Stimulated activated CD4-positive, alpha-beta T cell treated with anti-CD3 and anti-CD28 coated beads, Interleukin-15, amount 100 ng/mL, for 1 hour (primary cell): ENCODE measurements around the gene KRTAP4-8.
"Not testable (repeated sequence)": the region's sequence is repeated elsewhere in the genome, so short reads cannot be mapped to it uniquely, and the experiment has no call there.

Experiments
- DNase-seq, 2 donors: peaks; one replicate each; pipeline ENCODE4 v3.0.0-alpha.2; 2020; ENCODE audit warnings: low read depth in 1 of 2, low spot score in 1 of 2

KRTAP4-8 gene

GRCh38 chr17:41098042-41098441 lies at the start of gene KRTAP4-8:
Gene KRTAP4-8, minus strand, starts transcription at chr17:41098142. Its CDS starts 58 bp downstream, at chr17:41098084.
- DNase-seq, result no peak

- DNase-seq, result no peak
Measured at GRCh38 chr17:41145261-41145660, 47.3 kb upstream of the KRTAP4-8 start.

GRCh38 chr17:41144846-41145245 lies 46.9 kb upstream of the KRTAP4-8 start:
- DNase-seq, result no peak

GRCh38 chr17:41141361-41141760 lies 43.4 kb upstream of the KRTAP4-8 start:
- DNase-seq, result no peak

- DNase-seq, result no peak
Measured at GRCh38 chr17:41140360-41141131, 42.6 kb upstream of the KRTAP4-8 start, which contains the start of gene KRTAP4-6. Gene KRTAP4-6, minus strand, starts transcription at chr17:41140544. Its CDS starts 57 bp downstream, at chr17:41140487.

- not testable (repeated sequence) for DNase-seq
Measured at GRCh38 chr17:41139865-41140264, 41.9 kb upstream of the KRTAP4-8 start.

- DNase-seq, result no peak
Measured at GRCh38 chr17:41133880-41134735, 36.2 kb upstream of the KRTAP4-8 start.

GRCh38 chr17:41131979-41132378 lies 34.0 kb upstream of the KRTAP4-8 start:
- DNase-seq, result no peak

- no peak for DNase-seq
Measured at GRCh38 chr17:41127371-41127770, 29.4 kb upstream of the KRTAP4-8 start.

- DNase-seq, result no peak
Measured at GRCh38 chr17:41126412-41126811, 28.5 kb upstream of the KRTAP4-8 start.

- DNase-seq, result no peak
Measured at GRCh38 chr17:41125064-41125463, 27.1 kb upstream of the KRTAP4-8 start.

- not testable (repeated sequence) for DNase-seq
Measured at GRCh38 chr17:41123991-41124371, 26.0 kb upstream of the KRTAP4-8 start, which contains the start of gene KRTAP4-12. Gene KRTAP4-12, minus strand, starts transcription at chr17:41124182. Its CDS starts 60 bp downstream, at chr17:41124122.

GRCh38 chr17:41123292-41123990 lies 25.5 kb upstream of the KRTAP4-8 start:
- not testable (repeated sequence) for DNase-seq

GRCh38 chr17:41121742-41122141 lies 23.8 kb upstream of the KRTAP4-8 start:
- no peak for DNase-seq

- not testable (repeated sequence) for DNase-seq
Measured at GRCh38 chr17:41119696-41120690, 22.1 kb upstream of the KRTAP4-8 start.

- DNase-seq, result no peak
Measured at GRCh38 chr17:41118721-41119120, 20.8 kb upstream of the KRTAP4-8 start.

- not testable (repeated sequence) for DNase-seq
Measured at GRCh38 chr17:41117846-41118386, 20.0 kb upstream of the KRTAP4-8 start, which contains the start of gene KRTAP4-11. Gene KRTAP4-11, minus strand, starts transcription at chr17:41118373. Its CDS starts 58 bp downstream, at chr17:41118315.

- DNase-seq, result no peak
Measured at GRCh38 chr17:41116297-41116696, 18.4 kb upstream of the KRTAP4-8 start.

GRCh38 chr17:41111151-41111885 lies 13.4 kb upstream of the KRTAP4-8 start:
- no peak for DNase-seq
